Adipocyte (in vitro differentiated cells): ENCODE results near the gene FAM181B.

Source experiments
- DNase-seq: peaks from one replicate; pipeline ENCODE4 v3.0.0-alpha.2; 2015; ENCODE audit warnings: low read depth
- H3K27me3 ChIP-seq: replicated peaks from 2 replicates; pipeline ENCODE4 v1.7.0; 2013; ENCODE audit warnings: mild to moderate bottlenecking, low read length, moderate library complexity; ENCODE audit not compliant: control insufficient read depth, insufficient read depth
- H3K36me3 ChIP-seq: 2 replicates; pipeline ENCODE4 v1.7.0; 2013; ENCODE audit warnings: low read length, mild to moderate bottlenecking, moderate library complexity; ENCODE audit not compliant: control insufficient read depth, insufficient read depth, severe bottlenecking
- H3K4me1 ChIP-seq: 2 replicates; pipeline ENCODE4 v1.7.0; 2013; ENCODE audit warnings: mild to moderate bottlenecking, low read length, moderate library complexity; ENCODE audit not compliant: control insufficient read depth, insufficient read depth
- H3K4me3 ChIP-seq: 2 replicates; pipeline ENCODE4 v1.7.0; 2013; ENCODE audit warnings: mild to moderate bottlenecking, low read length, moderate library complexity
- H3K9ac ChIP-seq: 2 replicates; pipeline ENCODE4 v1.7.0; 2013; ENCODE audit warnings: mild to moderate bottlenecking, low read length, moderate library complexity
- H3K9me3 ChIP-seq: 2 replicates; pipeline ENCODE4 v1.7.0; 2013; ENCODE audit warnings: mild to moderate bottlenecking, low read length, moderate library complexity; ENCODE audit not compliant: control insufficient read depth

FAM181B gene

GRCh38 chr11:82757660-82758357, 24.1 kb upstream of the FAM181B start:
- no peak overlapping the region for H3K9ac ChIP-seq
- no peak for DNase-seq
- peaks cover 27% of the 10 kb centered on the region for H3K27me3 ChIP-seq
- H3K4me3 ChIP-seq: no peak overlapping the region
- no peaks in the 10 kb centered on the region for H3K36me3 ChIP-seq
- no peaks in the 10 kb centered on the region for H3K4me1 ChIP-seq
- H3K9me3 ChIP-seq: peaks cover 5% of the 10 kb centered on the region

GRCh38 chr11:82756765-82757639, 23.3 kb upstream of the FAM181B start:
- Histone ChIP-seq H3K27me3 (peaks cover 27% of the 10 kb centered on the region), H3K9me3 (peaks cover 7% of the 10 kb centered on the region), H3K4me3 (no peak overlapping the region), H3K9ac (no peak overlapping the region), H3K36me3 (no peaks in the 10 kb centered on the region), H3K4me1 (no peaks in the 10 kb centered on the region)
- no peak for DNase-seq

GRCh38 chr11:82754410-82754809, 20.7 kb upstream of the FAM181B start:
- Histone ChIP-seq H3K4me1 (no peaks in the 10 kb centered on the region), H3K9ac (no peak overlapping the region), H3K27me3 (peaks cover 27% of the 10 kb centered on the region), H3K9me3 (peaks cover 7% of the 10 kb centered on the region), H3K4me3 (no peak overlapping the region), H3K36me3 (no peaks in the 10 kb centered on the region)
- DNase-seq: peak; percentile 7

- H3K9me3 ChIP-seq: peaks cover 7% of the 10 kb centered on the region
- H3K27me3 ChIP-seq: peaks cover 23% of the 10 kb centered on the region
- H3K36me3 ChIP-seq: no peaks in the 10 kb centered on the region
- H3K9ac ChIP-seq: no peak overlapping the region
- no peak overlapping the region for H3K4me3 ChIP-seq
- DNase-seq: no peak
- H3K4me1 ChIP-seq: no peaks in the 10 kb centered on the region
Measured at GRCh38 chr11:82753921-82754320, 20.3 kb upstream of the FAM181B start.

- Histone ChIP-seq H3K27me3 (peaks cover 21% of the 10 kb centered on the region), H3K4me1 (no peaks in the 10 kb centered on the region)
- DNase-seq: no peak
Measured at GRCh38 chr11:82752801-82753200, 19.1 kb upstream of the FAM181B start.

GRCh38 chr11:82750643-82751139, 17.0 kb upstream of the FAM181B start:
- DNase-seq: peak; percentile 2
- H3K9ac ChIP-seq: no peak overlapping the region
- H3K36me3 ChIP-seq: no peaks in the 10 kb centered on the region
- no peaks in the 10 kb centered on the region for H3K4me1 ChIP-seq
- H3K27me3 ChIP-seq: peaks cover 14% of the 10 kb centered on the region
- peaks cover 7% of the 10 kb centered on the region for H3K9me3 ChIP-seq
- no peak overlapping the region for H3K4me3 ChIP-seq

More at GRCh38 chr11:82752801-82753200, 19.1 kb upstream of the FAM181B start:
- Histone ChIP-seq H3K4me3 (no peak overlapping the region), H3K9ac (no peak overlapping the region), H3K36me3 (no peaks in the 10 kb centered on the region), H3K9me3 (peaks cover 7% of the 10 kb centered on the region)

- no peaks in the 10 kb centered on the region for H3K4me1 ChIP-seq
- no peak for DNase-seq
- peaks cover 4% of the 10 kb centered on the region for H3K9me3 ChIP-seq
- no peaks in the 10 kb centered on the region for H3K36me3 ChIP-seq
- H3K9ac ChIP-seq: no peak overlapping the region
- H3K4me3 ChIP-seq: no peak overlapping the region
- peaks cover 5% of the 10 kb centered on the region for H3K27me3 ChIP-seq
Measured at GRCh38 chr11:82747471-82747870, 13.8 kb upstream of the FAM181B start.

- H3K4me3 ChIP-seq: no peak overlapping the region
- no peaks in the 10 kb centered on the region for H3K4me1 ChIP-seq
- H3K9me3 ChIP-seq: no peaks in the 10 kb centered on the region
- H3K27me3 ChIP-seq: peaks cover 37% of the 10 kb centered on the region
- H3K36me3 ChIP-seq: no peaks in the 10 kb centered on the region
- no peak for DNase-seq
- no peak overlapping the region for H3K9ac ChIP-seq
Measured at GRCh38 chr11:82738091-82738490, 4.4 kb upstream of the FAM181B start.

GRCh38 chr11:82734120-82734479, 436 bp upstream of the FAM181B start:
- H3K9ac ChIP-seq: peak overlapping the region; percentile 47
- H3K4me1 ChIP-seq: peaks cover 7% of the 10 kb centered on the region
- H3K27me3 ChIP-seq: peaks cover 47% of the 10 kb centered on the region
- peak overlapping the region; percentile 79 for H3K4me3 ChIP-seq
- no peaks in the 10 kb centered on the region for H3K36me3 ChIP-seq
- DNase-seq: no peak
- H3K9me3 ChIP-seq: peaks cover 4% of the 10 kb centered on the region

GRCh38 chr11:82732734-82733443, 775 bp downstream of the FAM181B start:
- H3K9me3 ChIP-seq: peaks cover 4% of the 10 kb centered on the region
- H3K36me3 ChIP-seq: no peaks in the 10 kb centered on the region
- H3K4me3 ChIP-seq: peak overlapping the region; percentile 79
- peak; percentile 14 for DNase-seq
- peak overlapping the region; percentile 47 for H3K9ac ChIP-seq
- peaks cover 7% of the 10 kb centered on the region for H3K4me1 ChIP-seq
- peaks cover 51% of the 10 kb centered on the region for H3K27me3 ChIP-seq

- peaks cover 47% of the 10 kb centered on the region for H3K27me3 ChIP-seq
- no peak overlapping the region for H3K9ac ChIP-seq
- peaks cover 7% of the 10 kb centered on the region for H3K4me1 ChIP-seq
- no peak overlapping the region for H3K4me3 ChIP-seq
- H3K36me3 ChIP-seq: no peaks in the 10 kb centered on the region
- no peak for DNase-seq
- H3K9me3 ChIP-seq: peaks cover 4% of the 10 kb centered on the region
Measured at GRCh38 chr11:82732348-82732733, 1.3 kb downstream of the FAM181B start.
